Placental pericyte (primary cell): Measurements from ENCODE around the gene ARMC5. TPM values are rescaled to one million over a fixed set of nuclear protein-coding genes. Genes with fewer than 3 reads are reported as not detected.

Experiments
- total RNA-seq: library from RNA; depleted of rRNA; stranded (reverse); fragments of >200 nt; gene quantifications from 2 replicates; pipeline ENCODE4 v1.2.3, GENCODE V29; 2012

The ARMC5 gene
- total RNA-seq: 10.5 and 16.3 TPM in 2 replicates

GRCh38 chr16:31458844-31459686, at the start of gene ARMC5:
Gene ARMC5 (plus strand): TSS chr16:31459501. CDS start chr16:31459525, 24 bp downstream.

GRCh38 chr16:31428279-31428597, 31.1 kb upstream of the ARMC5 start, which contains the start of gene COX6A2:
Gene COX6A2 (minus strand): TSS chr16:31428360. CDS start chr16:31428325, 35 bp downstream.

GRCh38 chr16:31471875-31472708, 12.8 kb downstream of the ARMC5 start, which contains the start of gene TGFB1I1:
Gene TGFB1I1 (plus strand): TSS chr16:31472152. CDS start chr16:31472189, 37 bp downstream.

GRCh38 chr16:31483081-31483480, 23.8 kb downstream of the ARMC5 start, which contains the start of gene SLC5A2:
Gene SLC5A2 (plus strand): TSS chr16:31483123. CDS start chr16:31483137, 14 bp downstream.

GRCh38 chr16:31507929-31508705, 48.8 kb downstream of the ARMC5 start, which contains the start of gene RUSF1:
Gene RUSF1 (minus strand): TSS chr16:31508391. CDS start chr16:31508373, 18 bp downstream.

Other genes with a start within 250 kb of the ARMC5 start
- gene TRIM72, start 245.4 kb upstream of the ARMC5 start, total RNA-seq: not detected in 2 replicates
- gene PYDC1, start 242.4 kb upstream of the ARMC5 start, total RNA-seq: not detected in 2 replicates
- 0.43 TPM in 1 of 2 replicates, not detected in the other for gene ITGAM, start 199.5 kb upstream of the ARMC5 start, total RNA-seq
- under 0.01 TPM in 1 of 2 replicates, not detected in the other for gene ITGAX, start 104.3 kb upstream of the ARMC5 start, total RNA-seq
- not detected in 2 replicates for gene ITGAD, start 66.2 kb upstream of the ARMC5 start, total RNA-seq
- gene COX6A2, start 31.1 kb upstream of the ARMC5 start, total RNA-seq: not detected in 2 replicates
- 0.29 and 0.66 TPM in 2 replicates for gene ZNF843, start 16.7 kb upstream of the ARMC5 start, total RNA-seq
- gene TGFB1I1, start 12.7 kb downstream of the ARMC5 start, total RNA-seq: 106 and 170 TPM in 2 replicates
- not detected in 2 replicates for gene SLC5A2, start 23.6 kb downstream of the ARMC5 start, total RNA-seq
- gene RUSF1, start 48.9 kb downstream of the ARMC5 start, total RNA-seq: 63.0 and 97.2 TPM in 2 replicates
- gene AHSP, start 68.4 kb downstream of the ARMC5 start, total RNA-seq: not detected in 2 replicates